Putamen (tissue), 1 donor: Measurements from ENCODE around the gene POLR1G.
"Not testable (repeated sequence)": the region's sequence is repeated elsewhere in the genome, so short reads cannot be mapped to it uniquely, and the experiment has no call there.

Source experiments
- DNase-seq: peaks from one replicate; pipeline ENCODE4 v3.0.0-alpha.2; 2016; ENCODE audit warnings: low spot score

Gene POLR1G

DNA sequence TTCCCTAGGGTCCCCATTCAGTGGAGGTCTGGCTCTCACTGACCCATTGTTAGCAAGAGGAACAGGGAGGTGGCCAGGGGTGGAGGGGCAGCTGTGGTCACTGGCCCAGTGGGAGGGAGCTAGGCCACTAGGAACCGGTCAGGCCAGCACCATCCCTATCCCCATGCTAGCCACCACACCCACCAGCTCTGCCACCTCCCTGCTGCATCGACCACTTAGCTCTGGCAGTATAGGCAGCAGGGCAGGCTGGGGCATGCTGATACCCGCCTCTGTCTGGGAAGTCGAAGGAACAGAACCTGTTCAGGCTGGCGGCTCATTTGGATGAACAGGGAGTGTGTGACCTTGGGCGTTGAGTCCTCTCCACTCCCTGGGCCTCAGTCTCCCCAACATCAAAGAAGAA lies 6.3 kb upstream of the POLR1G start:
- DNase-seq, result no peak

DNA sequence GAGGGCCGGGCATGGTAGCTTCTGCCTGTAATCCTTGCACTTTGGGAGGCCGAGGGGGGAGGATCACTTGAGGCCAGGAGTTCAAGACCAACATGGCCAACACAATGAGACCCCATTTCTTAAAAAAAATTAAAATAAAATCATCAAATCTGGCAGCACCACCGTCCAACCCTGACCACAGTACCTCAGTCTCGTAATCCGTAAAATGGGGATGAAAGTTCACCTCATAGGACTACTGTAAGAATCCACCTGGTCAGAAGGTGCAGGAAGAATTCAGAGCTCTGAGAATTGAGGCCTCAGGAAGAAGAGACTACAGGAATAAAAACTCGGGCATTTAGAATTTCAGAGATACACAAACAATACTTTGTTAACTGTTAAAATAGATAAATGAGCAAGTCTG lies 4.6 kb upstream of the POLR1G start:
- no peak for DNase-seq

DNA sequence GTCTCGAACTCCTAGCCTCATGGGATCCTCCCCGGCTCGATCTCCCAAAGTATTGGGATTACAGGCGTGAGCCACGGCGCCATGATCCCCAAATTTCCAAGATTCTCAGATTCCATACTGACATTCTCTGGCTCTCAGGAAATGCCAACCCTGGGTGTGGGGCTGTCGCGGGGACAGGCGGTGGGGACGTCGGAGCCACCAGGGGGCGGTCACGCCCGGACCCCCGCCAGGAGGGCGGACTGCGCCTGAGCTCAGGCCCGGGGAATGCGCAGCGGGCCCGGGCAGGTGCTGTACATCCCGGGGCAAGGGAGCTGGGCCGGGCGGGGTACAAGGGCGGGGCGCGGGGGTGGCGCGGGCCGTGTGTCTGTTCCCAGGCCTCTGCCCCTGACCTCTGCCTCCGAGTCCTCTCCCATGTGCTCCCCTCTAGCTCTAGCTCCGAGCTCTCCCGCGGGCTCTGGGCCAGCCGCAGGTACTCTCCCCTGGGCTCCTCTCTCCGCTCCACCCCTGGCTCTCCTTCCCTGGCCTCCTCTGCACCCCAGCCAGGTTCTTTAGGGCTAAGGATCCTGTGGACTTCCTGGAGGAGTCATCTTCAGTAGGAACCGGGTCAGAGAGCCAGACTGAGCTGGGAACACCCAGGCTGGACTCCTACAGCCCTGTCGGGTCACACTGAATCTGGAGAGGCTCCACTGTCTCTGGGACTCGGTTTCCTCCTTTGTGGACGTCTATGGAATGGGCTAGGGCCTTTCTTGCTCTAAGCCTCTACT lies 4.0 kb upstream of the POLR1G start:
- no peak for DNase-seq

DNA sequence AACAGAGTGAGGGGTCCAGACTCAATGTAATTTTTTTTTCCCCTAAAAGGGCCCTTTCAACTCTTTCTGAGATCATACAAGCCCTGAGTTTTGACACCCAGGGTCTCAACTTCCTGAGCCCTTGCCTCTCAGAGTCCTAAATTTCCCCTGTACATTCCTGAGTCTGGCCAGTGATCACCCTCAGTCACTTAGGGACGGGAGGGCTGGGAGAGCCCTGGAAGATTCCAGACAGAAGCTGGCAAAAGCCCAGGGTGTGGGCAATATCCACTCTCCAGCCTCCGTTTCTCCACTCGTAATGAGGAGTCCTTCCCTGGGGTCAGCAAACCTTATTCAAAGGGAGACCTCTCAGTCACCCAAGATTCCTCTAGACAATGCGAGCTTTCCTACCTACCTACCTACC lies 3.2 kb upstream of the POLR1G start:
- DNase-seq, result no peak

DNA sequence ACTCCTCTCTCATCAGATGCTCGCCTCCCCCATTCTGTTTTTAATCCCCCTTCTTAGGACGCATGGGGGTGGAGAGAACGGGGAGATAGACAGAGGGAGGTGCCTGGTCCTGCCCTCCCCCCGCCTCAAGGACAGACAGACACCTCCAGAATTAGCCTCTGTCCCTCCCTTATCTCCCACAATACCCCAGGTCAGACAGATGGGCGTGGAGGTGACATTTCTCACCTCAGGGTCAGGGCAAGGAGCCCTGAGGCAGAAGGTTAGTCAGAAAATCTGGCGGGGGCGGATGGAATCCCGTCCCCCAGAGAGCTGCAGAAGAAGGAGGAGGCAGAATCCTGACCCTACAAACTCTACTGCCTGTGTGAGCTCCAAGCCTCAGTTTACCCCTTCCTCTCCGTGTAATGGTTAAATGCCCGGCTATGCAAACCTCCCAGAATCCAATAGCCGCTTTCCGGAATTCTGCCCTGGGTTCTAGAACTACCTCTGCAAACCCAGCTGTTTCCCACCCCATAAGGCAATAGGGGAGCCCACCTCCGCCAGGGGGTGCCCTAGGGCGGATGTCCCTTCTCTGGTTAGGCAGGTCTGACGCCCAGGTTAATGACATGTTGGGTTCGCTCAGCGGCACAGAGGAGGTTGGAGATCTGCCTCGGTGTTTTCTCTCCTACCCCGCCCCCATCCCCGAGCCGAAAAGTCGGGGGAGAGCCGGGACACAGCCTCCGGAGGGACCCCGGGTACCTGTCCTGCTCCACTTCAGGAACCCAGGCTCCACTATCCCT lies 2.5 kb upstream of the POLR1G start:
- no peak for DNase-seq

DNA sequence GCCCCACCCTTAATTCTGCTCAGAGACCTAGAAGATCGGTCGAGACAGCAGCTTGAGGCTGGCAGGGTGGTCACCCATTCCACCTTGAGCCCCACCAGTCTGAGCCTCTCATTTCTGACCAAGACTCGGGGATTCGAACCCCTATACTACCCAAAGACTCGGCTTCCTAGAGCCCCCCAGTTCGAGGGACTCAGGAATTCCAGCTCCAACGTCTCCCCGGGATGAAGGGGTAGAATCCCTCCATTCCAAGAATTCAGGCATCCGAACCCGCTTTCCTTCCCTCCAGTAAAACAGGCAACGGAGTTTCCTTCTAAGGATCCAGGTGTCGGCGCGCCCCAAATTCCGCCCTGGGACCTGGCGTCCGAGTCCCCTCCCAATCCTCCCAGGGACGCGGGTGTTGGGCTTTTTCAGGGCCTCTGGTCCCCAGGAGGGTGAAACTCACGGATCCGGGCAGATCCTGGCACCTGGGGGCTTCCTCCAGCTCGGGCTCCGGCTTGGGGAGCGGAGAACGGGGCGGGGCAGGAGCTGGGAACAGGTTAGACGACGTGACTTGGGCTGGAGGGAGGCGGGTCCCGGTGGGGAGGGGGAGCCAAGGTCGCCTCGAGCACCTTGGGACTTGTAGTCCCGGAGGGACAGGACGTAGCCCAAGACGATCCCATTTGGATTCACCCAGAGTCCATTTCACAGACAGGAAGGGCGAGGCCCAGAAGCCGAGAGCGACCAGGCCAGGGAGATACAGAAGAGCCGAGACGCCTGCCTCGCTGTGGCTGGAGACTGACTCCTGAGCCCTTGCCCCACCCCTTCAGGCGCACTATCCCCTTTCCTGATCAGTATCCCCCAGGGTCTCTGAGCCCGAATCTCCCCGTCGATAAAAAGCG lies 1.6 kb upstream of the POLR1G start, which contains the start of gene PPP1R13L:
Gene PPP1R13L, minus strand, starts transcription at position 513 of the 878 bp plus-strand sequence. CDS start 6,751 bp downstream, outside the sequence.
- no peak for DNase-seq

DNA sequence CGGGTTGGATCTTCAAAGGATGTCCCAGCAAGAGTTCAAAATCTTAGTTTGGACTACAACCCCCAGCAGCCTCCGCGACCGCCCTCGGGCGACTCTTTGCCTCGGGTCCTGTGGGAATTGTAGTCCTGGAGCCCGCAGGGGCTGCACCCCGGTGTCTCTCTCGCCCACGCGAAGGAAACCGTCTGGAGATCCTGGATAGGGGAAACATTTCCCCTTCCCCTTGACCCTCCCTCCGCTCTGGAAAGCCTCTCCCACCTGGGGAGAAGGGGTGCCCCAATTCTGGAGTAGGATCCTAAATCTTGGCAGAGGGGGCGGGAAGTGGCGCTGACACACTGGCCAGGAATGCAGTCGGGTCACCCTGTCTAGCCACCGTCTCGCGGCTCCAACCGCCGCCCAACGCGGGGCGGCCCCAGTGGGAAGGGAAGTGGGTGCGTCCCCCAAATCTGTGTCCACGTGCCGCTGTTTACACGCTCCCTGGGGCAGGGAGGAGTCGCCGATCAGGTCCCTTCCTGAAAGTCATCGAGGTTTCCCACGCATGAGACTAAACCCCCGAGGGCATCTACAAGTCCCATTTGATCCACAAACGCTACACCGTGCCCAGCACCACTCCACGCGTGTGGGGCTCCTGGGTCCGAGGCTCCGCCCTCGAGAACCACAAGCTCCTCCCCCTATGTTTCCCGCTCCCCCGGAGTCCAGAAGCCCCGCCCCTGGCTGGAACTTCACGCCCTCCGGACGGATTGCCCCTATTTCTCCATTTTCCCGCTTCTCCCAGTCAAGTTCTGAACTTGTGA lies 814 bp upstream of the POLR1G start:
- peak; percentile 80 for DNase-seq

DNA sequence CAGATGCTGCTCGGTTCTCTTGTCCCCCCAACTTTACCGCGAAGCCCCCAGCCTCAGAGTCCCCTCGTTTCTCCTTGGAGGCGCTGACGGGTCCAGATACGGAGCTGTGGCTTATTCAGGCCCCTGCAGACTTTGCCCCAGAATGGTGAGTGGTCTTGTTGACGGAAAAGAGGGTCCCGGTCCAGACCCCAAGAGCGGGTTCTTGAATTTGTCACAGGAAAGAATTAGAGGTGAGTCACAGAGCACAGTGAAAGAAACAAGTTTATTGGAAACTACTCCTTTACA lies 589 bp downstream of the POLR1G start:
- DNase-seq, result no peak

DNA sequence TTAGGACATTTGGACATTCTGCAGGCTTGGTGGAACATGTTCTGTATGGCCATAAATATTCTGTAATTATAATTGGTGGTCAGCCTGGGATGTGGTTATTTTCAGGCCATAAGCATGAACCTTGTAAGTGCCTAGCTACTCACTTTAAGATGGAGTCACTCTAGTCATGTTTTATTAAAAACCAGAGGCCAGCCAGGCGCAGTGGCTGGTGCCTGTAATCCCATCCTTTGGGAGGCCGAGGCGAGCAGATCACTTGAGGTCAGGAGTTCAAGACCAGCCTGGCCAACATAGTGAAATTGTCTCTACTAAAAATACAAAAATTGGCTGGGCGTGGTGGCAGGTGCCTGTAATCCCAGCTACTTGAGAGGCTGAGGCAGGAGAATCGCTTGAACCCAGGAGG lies 1.1 kb downstream of the POLR1G start:
- not testable (repeated sequence) for DNase-seq

DNA sequence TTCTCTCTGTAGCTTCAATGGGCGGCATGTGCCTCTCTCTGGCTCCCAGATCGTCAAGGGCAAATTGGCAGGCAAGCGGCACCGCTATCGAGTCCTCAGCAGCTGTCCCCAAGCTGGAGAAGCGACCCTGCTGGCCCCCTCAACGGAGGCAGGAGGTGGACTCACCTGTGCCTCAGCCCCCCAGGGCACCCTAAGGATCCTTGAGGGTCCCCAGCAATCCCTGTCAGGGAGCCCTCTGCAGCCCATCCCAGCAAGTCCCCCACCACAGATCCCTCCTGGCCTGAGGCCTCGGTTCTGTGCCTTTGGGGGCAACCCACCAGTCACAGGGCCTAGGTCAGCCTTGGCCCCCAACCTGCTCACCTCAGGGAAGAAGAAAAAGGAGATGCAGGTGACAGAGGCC lies 1.7 kb downstream of the POLR1G start:
- no peak for DNase-seq

DNA sequence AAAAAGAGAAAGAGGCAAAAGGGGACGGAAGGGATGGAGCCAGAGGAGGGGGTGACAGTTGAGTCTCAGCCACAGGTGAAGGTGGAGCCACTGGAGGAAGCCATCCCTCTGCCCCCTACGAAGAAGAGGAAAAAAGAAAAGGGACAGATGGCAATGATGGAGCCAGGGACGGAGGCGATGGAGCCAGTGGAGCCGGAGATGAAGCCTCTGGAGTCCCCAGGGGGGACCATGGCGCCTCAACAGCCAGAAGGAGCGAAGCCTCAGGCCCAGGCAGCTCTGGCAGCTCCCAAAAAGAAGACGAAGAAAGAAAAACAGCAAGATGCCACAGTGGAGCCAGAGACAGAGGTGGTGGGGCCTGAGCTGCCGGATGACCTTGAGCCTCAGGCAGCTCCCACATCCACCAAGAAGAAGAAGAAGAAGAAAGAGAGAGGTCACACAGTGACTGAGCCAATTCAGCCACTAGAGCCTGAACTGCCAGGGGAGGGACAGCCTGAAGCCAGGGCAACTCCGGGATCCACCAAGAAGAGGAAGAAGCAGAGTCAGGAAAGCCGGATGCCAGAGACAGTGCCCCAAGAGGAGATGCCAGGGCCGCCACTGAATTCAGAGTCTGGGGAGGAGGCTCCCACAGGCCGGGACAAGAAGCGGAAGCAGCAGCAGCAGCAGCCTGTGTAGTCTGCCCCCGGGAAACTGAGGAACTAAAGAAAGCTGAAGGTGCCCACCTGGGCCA lies 2.5 kb downstream of the POLR1G start:
- DNase-seq, result no peak

DNA sequence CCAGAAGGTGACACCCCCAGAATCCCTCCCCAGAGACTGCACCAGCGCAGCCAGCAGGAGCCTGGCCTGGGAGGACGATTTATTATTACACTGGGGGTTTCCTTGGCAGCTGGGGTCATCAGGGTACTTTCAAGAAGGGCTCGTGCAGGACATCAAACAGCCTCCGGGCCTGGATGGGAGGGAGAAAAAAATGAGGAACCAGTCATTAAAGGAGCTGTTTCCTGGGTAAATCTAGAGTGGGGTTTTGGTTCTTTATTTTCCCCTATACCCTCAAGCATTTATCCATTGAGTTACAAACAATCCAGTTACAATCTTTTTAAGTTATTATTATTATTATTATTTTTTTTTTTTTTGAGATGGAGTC lies 3.1 kb downstream of the POLR1G start:
- no peak for DNase-seq

DNA sequence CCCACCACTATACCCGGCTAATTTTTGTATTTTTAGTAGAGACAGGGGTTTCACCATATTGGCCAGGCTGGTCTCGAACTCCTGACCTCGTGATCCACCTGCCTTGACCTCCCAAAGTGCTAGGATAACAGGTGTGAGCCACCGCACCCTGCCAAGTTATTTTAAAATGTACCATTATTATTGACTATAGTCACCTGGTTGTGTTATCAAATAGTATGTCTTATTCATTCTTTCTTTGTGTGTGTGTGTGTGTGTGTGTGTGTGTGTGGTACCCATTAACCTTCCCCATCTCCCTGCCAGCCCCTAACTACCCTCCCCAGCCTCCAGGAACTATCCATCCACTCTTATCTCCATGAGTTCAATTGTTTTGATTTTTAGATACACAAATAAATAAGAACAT lies 3.9 kb downstream of the POLR1G start:
- DNase-seq, result not testable (repeated sequence)

DNA sequence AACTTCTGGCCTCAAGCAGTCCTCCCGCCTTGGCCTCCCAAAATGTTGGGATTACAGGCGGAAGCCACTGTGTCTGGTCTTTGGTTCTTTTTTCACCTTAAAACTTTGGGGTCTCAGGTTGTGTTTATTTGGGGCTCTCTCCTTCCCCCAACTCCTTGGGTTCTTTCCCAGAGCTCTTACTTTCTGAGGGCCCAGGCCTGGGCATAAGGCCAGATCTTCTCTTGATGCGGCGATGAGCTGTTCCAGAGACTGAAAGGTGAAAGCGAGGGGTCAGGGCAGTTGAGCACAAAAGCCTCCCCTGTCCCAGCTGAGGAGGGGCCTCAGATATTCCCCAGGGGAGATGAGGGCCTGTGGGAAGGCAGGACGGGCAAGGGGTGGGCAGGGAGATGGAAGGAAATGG lies 7.1 kb downstream of the POLR1G start:
- DNase-seq, result no peak

DNA sequence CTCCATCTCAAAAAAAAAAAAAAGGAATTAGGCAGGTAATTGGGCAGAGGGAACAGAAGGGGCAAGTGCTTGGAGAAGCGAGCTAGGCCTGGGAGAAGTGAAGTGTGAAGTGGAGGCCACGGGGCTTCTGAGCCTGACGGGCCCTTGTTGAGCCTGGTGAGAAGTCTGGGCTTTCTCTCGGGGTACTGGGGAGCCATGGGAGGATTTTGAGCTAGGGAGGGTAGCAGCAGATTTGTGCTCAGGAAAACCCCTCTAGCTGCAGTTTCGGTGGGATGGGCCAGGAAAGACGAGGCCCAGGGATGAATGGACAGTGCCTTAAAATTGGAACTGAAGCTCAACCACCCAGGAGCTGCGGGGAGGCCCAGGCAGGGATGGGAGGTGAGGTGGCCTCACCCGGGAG lies 8.0 kb downstream of the POLR1G start:
- DNase-seq, result no peak

DNA sequence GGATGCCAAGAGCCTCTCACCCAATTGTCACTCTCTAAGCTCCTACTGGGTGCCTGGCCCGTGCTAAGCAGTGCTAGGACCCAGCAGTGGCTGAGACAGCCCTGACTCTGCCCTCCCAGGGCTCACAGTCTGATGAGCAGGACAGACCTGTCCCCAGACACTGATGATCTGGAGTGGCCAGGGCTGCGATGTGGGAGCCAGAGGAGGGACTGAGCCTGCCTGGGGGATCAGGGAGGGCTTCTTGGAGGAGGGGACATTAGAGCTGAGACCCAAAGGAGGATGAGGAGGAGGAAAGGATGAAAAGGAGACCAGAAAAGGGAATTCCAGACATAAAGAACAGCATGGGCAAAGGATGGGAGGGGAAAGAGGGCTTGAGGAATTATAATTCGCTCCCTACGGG lies 10.7 kb downstream of the POLR1G start:
- no peak for DNase-seq

DNA sequence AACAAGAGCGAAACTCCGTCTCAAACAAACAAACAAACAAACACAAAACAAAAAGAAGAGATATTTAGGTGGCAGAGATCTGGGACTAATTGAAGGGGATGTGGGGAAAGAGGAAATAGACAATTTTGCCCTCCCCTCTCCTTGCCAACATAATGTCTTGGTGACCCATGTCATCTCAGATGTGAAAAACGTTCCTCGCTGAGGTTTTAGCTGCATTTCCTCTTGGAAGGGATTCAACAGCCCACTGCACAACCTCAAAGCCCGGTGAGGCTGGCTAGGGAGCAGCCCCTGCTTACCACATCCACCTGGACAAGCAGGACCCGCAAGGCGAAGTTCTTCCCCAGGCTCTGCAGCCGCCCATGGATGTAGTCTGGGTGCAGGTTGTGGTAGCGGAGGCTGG lies 12.4 kb downstream of the POLR1G start:
- no peak for DNase-seq

DNA sequence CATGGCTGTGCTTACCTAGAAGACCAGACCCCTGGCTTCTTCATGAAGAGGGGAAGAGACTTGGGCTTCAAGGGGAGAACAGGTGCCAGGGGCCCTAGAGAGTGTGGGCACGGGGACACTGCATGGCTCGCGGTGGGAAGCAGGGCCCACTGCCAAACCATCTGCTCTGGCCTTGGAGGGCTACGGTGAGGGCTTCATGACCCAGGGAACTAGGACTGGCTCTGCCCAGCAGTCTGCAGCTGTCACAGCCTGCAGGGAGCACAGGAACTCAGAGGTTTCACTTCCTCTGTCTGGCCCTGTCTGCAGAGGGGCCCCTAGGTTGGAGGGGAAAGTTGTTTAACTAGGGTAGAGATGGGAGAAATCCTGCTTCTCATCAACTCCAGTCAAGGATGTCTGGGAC lies 13.0 kb downstream of the POLR1G start:
- no peak for DNase-seq

DNA sequence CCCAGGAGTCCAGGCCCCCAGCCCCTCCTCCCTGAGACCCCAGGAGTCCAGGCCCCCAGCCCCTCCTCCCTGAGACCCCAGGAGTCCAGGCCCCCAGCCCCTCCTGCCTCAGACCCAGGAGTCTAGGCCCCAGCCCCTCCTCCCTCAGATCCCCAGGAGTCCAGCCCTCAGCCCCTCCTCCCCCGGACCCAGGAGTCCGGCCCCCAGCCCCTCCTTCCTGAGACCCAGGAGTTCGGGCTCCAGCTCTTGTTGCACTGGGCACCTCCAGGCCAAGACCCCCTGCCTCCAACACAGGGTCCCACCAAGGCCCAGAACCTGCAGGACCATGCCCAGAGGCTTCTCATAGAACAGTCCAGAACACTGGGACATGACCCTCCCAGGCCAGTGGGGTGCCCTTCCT lies 13.5 kb downstream of the POLR1G start:
- DNase-seq, result no peak

DNA sequence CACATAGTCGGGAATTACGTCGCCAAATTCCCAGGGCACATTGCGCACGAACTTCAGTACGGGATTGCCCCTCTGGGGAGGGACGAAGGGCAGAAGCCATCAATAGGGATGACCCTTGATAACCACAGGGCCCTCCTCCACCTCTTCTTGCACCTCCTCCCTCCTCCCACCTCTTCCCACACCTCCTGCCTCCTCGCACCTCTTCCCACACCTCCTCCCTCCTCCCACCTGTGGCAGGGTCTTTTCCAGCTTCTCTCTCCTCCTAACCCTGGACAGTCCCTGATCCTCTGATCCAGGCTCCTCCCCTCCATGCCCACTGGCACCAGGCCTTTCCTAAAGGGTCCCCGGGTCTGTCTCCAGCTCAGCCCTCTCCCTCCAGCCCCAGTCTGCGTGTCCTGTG lies 13.9 kb downstream of the POLR1G start:
- no peak for DNase-seq

DNA sequence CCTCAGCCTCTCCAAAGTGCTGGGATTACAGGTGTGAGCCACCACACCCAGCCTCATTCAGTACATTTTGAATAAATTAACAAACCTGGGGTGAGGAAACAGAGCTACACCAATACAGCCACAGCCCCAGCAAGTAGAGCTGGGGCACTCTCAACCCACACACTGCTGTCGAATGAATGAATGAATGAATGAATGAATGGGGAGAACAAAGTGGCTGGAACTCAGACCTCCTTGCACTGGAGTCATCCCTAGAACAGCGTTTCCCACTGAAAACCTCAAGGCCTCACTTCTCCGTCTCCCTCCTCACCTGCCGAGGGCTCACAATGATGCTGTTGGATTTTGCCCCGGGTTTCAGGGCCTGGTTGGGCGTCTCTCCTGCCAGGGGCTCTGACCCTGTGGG lies 14.4 kb downstream of the POLR1G start:
- DNase-seq, result no peak
